Measurements from ENCODE around the gene MRPL53. TPM values are rescaled to one million over a fixed set of nuclear protein-coding genes. Genes with fewer than 3 reads are reported as not detected.
A peak's percentile ranks its signal among the peaks of the same experiment; 100 is the strongest.
"Not testable (repeated sequence)": the region's sequence is repeated elsewhere in the genome, so short reads cannot be mapped to it uniquely, and the experiment has no call there.

The MRPL53 gene
- total RNA-seq, 1 donor from 2014 or later: 39.9 TPM

- DNase-seq (ENCODE audit: low read depth in 2 of 2): peak; percentile 99
Measured at GRCh38 chr2:74454654-74455511, 17.6 kb downstream of the MRPL53 start, which contains the start of gene INO80B. INO80B (plus strand) TSS chr2:74455087; CDS start chr2:74455117, 30 bp downstream.

GRCh38 chr2:74450570-74451190 lies 21.8 kb downstream of the MRPL53 start:
- DNase-seq (ENCODE audit: low read depth in 2 of 2): no peak

- no peak for DNase-seq (ENCODE audit: low read depth in 2 of 2)
Measured at GRCh38 chr2:74448771-74449170, 23.7 kb downstream of the MRPL53 start.

GRCh38 chr2:74447230-74447999 lies 25.1 kb downstream of the MRPL53 start:
- DNase-seq (ENCODE audit: low read depth in 2 of 2): no peak

GRCh38 chr2:74444498-74445318 lies 27.8 kb downstream of the MRPL53 start:
- peak in 1 of 2 donors; percentile 63 for DNase-seq (ENCODE audit: low read depth in 2 of 2)

GRCh38 chr2:74442483-74443297 lies 29.8 kb downstream of the MRPL53 start:
- not testable (repeated sequence) for DNase-seq (ENCODE audit: low read depth in 2 of 2)

- peak in 1 of 2 donors; percentile 38 for DNase-seq (ENCODE audit: low read depth in 2 of 2)
Measured at GRCh38 chr2:74441690-74442482, 30.6 kb downstream of the MRPL53 start, which contains the start of gene RTKN. RTKN (minus strand) TSS chr2:74441937; CDS start chr2:74441816, 121 bp downstream.

GRCh38 chr2:74441170-74441689 lies 31.2 kb downstream of the MRPL53 start:
- DNase-seq (ENCODE audit: low read depth in 2 of 2): no peak

- peak; percentile 52 to 81 for DNase-seq (ENCODE audit: low read depth in 2 of 2)
Measured at GRCh38 chr2:74440378-74441169, 31.9 kb downstream of the MRPL53 start.

- peak in 1 of 2 donors; percentile 68 for DNase-seq (ENCODE audit: low read depth in 2 of 2)
Measured at GRCh38 chr2:74439803-74440377, 32.6 kb downstream of the MRPL53 start.

- no peak for DNase-seq (ENCODE audit: low read depth in 2 of 2)
Measured at GRCh38 chr2:74439373-74439772, 33.1 kb downstream of the MRPL53 start.

GRCh38 chr2:74438248-74438647 lies 34.2 kb downstream of the MRPL53 start:
- DNase-seq (ENCODE audit: low read depth in 2 of 2): no peak

- DNase-seq (ENCODE audit: low read depth in 2 of 2): no peak
Measured at GRCh38 chr2:74436848-74437695, 35.4 kb downstream of the MRPL53 start.

- no peak for DNase-seq (ENCODE audit: low read depth in 2 of 2)
Measured at GRCh38 chr2:74436111-74436805, 36.2 kb downstream of the MRPL53 start.

GRCh38 chr2:74430502-74430901 lies 42.0 kb downstream of the MRPL53 start:
- no peak for DNase-seq (ENCODE audit: low read depth in 2 of 2)
